Activated CD4-positive, CD25-positive, alpha-beta regulatory T cell treated with anti-CD3 and anti-CD28 coated beads, Interleukin-2, amount 50 U/mL, for 72 hours (primary cell): ENCODE results near the gene BCL2L12.

Experiments used
- DNase-seq: peaks from one replicate; pipeline ENCODE4 v3.0.0; 2021

Gene BCL2L12

GRCh38 chr19:49665036-49665350, 740 bp upstream of the BCL2L12 start:
- DNase-seq, result no peak

DNA sequence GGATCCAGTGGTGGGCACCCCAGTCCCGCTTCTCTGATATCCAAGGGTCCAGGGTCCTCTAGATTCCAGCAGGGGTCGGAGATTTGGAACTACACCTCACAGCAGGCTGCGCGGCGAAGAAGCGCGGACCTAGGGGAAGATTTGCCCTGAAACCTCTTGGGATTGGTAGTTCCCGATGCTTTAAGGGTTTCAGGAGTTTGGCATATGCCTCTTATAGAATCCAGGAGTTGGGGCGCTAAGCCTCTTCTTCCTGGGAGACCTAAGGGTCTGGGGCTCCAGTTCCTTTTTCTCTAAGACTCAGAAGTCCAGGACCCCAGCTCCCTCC, 349 bp downstream of the BCL2L12 start:
- no peak for DNase-seq

DNA sequence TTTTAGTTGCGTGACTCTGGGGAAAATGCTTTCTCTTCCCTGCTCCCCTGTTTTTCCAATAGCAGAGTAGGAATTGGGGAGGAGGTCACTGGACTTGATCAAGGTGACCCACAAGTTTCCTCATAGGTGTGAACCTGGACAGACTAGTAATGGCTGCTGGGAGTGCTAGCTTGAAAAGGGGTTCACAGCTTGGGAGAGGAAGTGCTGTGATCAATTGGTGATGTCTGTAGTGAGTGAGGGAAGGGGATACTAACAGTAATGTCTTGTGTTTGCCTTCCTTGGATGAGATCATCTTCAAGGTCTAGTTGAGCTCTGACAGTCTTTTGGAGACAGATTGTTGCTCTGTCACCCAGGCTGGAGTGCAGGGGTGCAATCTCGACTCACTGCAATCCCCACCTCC, 1.7 kb downstream of the BCL2L12 start:
- no peak for DNase-seq

- DNase-seq, result no peak
Observed at GRCh38 chr19:49669516-49669915, 3.8 kb downstream of the BCL2L12 start.

- peak; percentile 80 for DNase-seq
Observed at GRCh38 chr19:49672131-49672919, 6.6 kb downstream of the BCL2L12 start.

DNA sequence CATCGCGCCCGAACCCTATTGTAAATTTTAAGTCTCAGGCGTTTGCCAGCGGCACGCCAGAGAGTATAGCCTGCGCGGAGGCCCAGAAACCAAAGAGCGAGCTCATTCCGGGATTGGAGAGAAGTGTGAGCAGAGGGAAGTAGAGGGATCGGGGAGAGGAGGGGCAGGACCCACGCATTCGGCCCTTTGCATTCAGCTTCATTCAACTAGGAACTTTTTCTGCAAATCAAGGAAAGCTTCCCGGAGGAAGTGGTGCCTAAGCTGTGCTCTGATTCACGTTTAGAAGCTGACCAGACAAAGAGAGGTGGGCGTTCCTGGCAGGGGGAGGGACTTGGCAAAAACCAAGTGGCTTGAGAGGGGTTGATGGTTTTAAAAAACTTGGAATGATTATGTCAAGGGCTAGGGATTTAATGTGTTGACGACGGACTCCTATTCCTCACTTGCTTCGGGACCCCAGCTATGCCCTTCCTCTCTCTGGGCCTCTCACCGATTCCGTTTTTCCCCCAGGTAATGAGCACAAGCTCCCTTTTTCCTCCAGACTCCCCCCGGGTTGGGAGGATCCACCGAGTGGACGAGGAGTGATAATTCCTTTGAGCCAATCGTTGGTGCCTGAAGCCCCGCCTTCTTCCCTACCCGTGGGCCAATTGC, 10.5 kb downstream of the BCL2L12 start:
- peak; percentile 45 for DNase-seq

DNA sequence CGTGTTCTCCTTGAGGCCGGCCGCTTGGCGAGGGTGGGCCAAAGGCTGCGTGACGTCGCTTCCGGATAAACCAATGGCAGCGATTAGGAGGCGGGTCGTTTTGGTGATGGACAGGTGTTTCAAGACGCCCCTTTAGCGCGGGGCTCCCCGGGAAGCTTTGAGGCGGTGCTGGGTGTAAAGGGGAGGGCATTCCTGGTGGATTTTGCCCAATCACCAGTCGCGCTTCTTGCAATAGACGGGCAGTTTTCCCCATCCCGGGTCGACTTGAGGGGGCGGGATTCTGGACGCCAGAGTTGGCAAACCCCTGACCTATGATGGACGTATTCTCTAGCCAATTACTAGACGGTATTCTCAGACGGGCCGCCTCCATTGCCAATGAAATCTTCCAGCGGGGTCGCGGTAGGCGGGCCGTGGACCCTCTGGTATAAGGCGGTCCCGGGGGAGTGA, 11.1 kb downstream of the BCL2L12 start:
- peak; percentile 97 for DNase-seq

DNA sequence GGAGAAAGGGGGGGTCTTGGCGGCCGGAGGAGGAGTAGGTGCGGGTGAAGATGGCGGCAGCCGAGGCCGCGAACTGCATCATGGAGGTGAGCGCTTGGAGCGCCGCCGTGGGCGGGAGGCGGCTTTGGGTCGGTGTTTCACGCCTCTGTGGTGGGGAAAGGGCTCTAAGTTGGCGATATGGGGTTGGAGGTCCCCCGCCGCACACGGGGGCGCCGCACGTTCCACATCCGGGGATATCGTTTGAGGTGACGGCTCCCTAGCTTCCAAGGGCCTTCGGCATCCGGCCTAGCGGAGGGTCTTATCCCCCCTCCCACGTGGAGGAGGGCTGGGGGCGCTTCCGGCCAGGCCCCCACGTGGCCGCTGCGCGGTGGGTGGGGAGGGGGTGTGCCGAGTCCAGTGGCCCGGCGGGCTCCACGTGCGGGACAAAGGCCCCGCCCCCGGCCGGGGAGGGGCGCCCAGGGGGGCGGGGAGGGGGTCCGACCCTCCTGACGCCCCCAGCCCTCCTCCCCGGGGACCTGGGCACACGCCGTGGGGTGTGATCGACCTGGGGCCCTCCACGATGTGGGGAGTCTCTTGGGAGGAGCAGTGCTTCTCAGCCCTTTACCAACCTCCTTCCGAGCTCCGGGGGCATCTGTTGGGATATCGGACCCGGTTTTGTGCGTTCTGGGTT, 11.6 kb downstream of the BCL2L12 start, which contains the start of gene PRMT1:
Gene PRMT1, plus strand, starts transcription at position 41 of the 670 bp plus-strand sequence. Its CDS starts 10 bp downstream, at position 51.
- DNase-seq, result peak; percentile 62

GRCh38 chr19:49677901-49678674, 12.4 kb downstream of the BCL2L12 start:
- peak; percentile 75 for DNase-seq

GRCh38 chr19:49678985-49679770, 13.4 kb downstream of the BCL2L12 start:
- DNase-seq, result no peak

GRCh38 chr19:49679771-49680413, 14.2 kb downstream of the BCL2L12 start:
- DNase-seq, result no peak

GRCh38 chr19:49680421-49681351, 15.0 kb downstream of the BCL2L12 start:
- peak; percentile 99 for DNase-seq

DNA sequence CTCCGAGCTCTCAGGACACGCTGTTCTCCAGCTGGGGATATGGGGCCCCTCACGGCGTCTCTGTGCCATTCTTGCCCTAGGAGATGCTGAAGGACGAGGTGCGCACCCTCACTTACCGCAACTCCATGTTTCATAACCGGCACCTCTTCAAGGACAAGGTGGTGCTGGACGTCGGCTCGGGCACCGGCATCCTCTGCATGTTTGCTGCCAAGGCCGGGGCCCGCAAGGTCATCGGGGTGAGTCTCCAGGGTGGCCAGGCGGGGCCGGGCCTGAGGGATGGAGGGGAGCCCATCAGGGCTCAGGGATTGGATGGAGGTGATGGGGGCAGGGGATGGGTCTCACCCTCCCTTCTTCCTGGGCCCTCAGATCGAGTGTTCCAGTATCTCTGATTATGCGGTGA, 16.1 kb downstream of the BCL2L12 start:
- no peak for DNase-seq

DNA sequence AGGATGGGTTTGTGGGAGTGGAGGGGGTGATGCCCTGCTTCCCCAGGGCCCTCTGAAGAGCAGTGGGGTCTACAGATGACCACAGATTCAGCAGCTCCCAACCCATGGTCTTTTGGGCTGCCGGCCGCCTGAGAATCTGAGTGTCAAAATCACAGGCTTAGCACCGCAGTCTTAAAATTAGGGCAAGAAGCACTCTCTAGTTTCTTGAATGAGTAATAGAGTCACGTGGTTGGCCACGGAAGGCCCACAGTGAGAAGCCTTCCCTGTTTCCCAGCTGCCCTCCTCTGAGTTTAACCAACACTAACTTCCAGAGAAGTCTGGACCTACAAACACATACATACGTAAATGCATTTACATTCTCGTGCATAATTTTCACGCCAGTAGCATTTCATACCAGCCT, 16.5 kb downstream of the BCL2L12 start:
- DNase-seq, result no peak

GRCh38 chr19:49683814-49684250, 18.1 kb downstream of the BCL2L12 start:
- no peak for DNase-seq

DNA sequence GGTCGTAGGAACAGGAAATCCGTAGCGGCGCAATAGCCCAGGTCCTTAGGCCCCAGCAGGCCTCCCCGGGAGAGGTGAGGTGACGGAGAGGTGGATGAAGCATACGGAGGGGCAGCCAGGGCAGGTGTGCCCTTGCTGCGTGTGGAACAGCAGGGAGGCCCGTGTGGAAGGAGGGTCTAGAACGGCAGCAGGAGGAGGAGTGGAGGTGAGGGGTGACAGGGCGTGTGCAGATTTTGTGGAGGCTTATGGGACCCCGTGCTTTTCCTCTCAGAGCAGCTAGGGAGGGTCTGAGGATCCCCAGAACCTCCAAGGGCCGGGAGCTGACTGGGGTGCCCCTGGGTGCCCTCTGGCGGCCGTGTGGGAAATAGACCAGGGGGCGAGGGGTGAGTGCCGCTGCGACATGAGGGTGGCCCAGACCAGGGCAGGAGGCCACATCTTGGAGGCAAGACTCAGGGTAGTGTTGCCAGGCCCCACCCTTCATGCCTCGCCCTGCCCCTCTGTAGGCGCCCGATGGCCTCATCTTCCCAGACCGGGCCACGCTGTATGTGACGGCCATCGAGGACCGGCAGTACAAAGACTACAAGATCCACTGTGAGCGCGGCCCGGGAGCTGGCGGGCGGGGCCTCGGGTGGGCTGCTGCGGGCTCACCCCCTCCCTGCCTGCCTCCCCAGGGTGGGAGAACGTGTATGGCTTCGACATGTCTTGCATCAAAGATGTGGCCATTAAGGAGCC, 18.7 kb downstream of the BCL2L12 start:
- no peak for DNase-seq

DNA sequence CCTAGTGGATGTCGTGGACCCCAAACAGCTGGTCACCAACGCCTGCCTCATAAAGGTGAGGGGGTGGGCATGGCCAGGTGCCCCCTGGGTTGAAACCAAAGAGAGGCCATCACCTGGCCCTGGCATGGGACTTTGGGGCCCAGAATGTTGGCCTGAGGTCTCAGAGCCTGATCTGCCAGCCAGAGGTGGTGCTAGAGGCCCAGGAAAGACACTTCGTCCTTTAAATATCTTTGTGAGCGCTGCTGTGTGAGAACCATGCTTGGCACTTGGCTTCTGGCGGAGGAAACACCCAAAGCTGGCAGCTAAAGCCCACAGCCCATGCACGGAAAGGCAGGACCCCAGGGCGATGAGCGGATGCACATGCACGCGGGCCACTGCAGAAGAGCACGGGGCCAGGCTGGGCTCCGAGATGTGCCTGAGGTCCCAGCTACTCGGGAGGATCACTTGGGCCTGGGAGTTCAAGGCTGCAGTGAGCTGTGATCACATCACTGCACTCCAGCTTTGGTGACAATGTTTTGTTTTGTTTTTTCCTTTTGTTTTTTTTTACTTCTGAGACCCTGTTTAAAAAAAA, 19.3 kb downstream of the BCL2L12 start:
- no peak for DNase-seq

GRCh38 chr19:49685845-49686332, 20.2 kb downstream of the BCL2L12 start:
- DNase-seq, result no peak

- DNase-seq, result no peak
Observed at GRCh38 chr19:49686503-49687088, 20.9 kb downstream of the BCL2L12 start.
